GM12878 (cell line): ENCODE results near the gene STAT4.
A peak's percentile ranks its signal among the peaks of the same experiment; 100 is the strongest.

Experiments
- CEBPB ChIP-seq, 2 experiments: fragments of 150-350 bp in 1 of 2; IDR thresholded peaks; 2 replicates each; pipeline ENCODE4 v1.6.1; 2012 to 2014; ENCODE audit warnings: low read depth in 2 of 2, low read length in 2 of 2, borderline replicate concordance in 1 of 2, inconsistent platforms in 1 of 2
- CHD1 ChIP-seq: IDR thresholded peaks from 2 replicates; pipeline ENCODE4 v1.6.1; 2012; ENCODE audit warnings: low read depth, low read length, improper control_type of control experiment
- CTCF ChIP-seq, 3 experiments: IDR thresholded peaks in 2 of 3; conservative IDR thresholded peaks in 1 of 3; 2 replicates each; pipeline ENCODE4 v1.5.1; 2011; ENCODE audit warnings: low read depth in 3 of 3, low read length in 3 of 3, mild to moderate bottlenecking in 3 of 3, control low read depth in 2 of 3, moderate library complexity in 2 of 3, inconsistent platforms in 1 of 3, mixed read lengths in 1 of 3; ENCODE audit not compliant: control insufficient read depth in 2 of 3, insufficient read depth in 1 of 3; ENCODE audit errors: extremely low read depth in 1 of 3
- CUX1 ChIP-seq: IDR thresholded peaks from 2 replicates; pipeline ENCODE4 v1.6.1; 2012; ENCODE audit warnings: improper control_type of control experiment, low read depth, low read length; ENCODE audit not compliant: insufficient replicate concordance
- MXI1 ChIP-seq: fragments of 150-350 bp; IDR thresholded peaks from 2 replicates; pipeline ENCODE4 v1.6.1; 2011; ENCODE audit warnings: low read depth, mild to moderate bottlenecking, inconsistent platforms, low read length, improper control_type of control experiment
- NFYB ChIP-seq: IDR thresholded peaks from 2 replicates; pipeline ENCODE4 v1.6.1; 2011; ENCODE audit warnings: low read depth, mild to moderate bottlenecking, low read length, improper control_type of control experiment, moderate library complexity; ENCODE audit not compliant: insufficient read depth
- NR2F1 ChIP-seq: fragments of 450-650 bp; conservative IDR thresholded peaks from 2 replicates; pipeline ENCODE4 v1.6.1; 2017; ENCODE audit warnings: mild to moderate bottlenecking
- POLR2A ChIP-seq: IDR thresholded peaks from 2 replicates; pipeline ENCODE4 v1.6.1; 2011; ENCODE audit warnings: low read depth, mild to moderate bottlenecking, low read length
- WRNIP1 ChIP-seq: IDR thresholded peaks from 2 replicates; pipeline ENCODE4 v1.6.1; 2011; ENCODE audit warnings: low read depth, low read length, improper control_type of control experiment, borderline replicate concordance
- YY1 ChIP-seq: IDR thresholded peaks from 2 replicates; pipeline ENCODE4 v1.6.1; 2011; ENCODE audit warnings: low read depth, mild to moderate bottlenecking, low read length
- ZNF592 ChIP-seq: fragments of 450-650 bp; IDR thresholded peaks from 2 replicates; pipeline ENCODE4 v1.6.1; 2017; ENCODE audit warnings: mild to moderate bottlenecking, moderate library complexity

- TF ChIP-seq YY1 (no peak), WRNIP1 (no peak; the same call in 1 of the 2 replicates), MXI1 (no peak), NR2F1 (no peak), CTCF (IDR thresholded peaks at IDR 0.05 in 2 of 3, conservative IDR thresholded peaks at IDR 0.05 in 1 of 3; ENCODE audit: control insufficient read depth in 2 of 3, extremely low read depth in 1 of 3, insufficient read depth in 1 of 3, low read depth in 3 of 3, low read length in 3 of 3) (no peak), CEBPB (IDR thresholded peaks at IDR 0.05; ENCODE audit: borderline replicate concordance in 1 of 2, low read depth in 2 of 2, low read length in 2 of 2) (no peak), ZNF592 (no peak), CUX1 (no peak), CHD1 (no peak), NFYB (no peak), POLR2A (peak; percentile 83)
These were observed 139.6 kb downstream of the STAT4 start for GRCh38 chr2:191010887-191011885.
